ENCODE results near the gene TXN2.

DNA sequence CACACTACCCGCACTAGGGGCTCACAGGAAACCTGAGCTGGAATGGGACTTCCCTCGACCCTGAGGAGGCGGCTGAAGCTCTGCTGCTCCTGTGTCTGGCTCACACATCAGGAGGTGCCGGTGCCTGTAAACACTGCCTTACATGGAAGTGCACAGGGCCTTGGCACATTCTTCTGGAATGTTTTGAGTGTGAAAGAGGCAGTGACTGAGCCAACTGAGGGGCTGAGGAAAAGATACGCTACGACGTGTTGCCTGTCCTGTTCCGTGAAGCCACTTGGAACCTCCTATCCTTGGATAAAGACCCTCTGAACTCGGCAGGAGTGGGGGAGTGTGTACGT is 10.5 kb downstream of the TXN2 start:
- TF ChIP-seq, protein P1, sequence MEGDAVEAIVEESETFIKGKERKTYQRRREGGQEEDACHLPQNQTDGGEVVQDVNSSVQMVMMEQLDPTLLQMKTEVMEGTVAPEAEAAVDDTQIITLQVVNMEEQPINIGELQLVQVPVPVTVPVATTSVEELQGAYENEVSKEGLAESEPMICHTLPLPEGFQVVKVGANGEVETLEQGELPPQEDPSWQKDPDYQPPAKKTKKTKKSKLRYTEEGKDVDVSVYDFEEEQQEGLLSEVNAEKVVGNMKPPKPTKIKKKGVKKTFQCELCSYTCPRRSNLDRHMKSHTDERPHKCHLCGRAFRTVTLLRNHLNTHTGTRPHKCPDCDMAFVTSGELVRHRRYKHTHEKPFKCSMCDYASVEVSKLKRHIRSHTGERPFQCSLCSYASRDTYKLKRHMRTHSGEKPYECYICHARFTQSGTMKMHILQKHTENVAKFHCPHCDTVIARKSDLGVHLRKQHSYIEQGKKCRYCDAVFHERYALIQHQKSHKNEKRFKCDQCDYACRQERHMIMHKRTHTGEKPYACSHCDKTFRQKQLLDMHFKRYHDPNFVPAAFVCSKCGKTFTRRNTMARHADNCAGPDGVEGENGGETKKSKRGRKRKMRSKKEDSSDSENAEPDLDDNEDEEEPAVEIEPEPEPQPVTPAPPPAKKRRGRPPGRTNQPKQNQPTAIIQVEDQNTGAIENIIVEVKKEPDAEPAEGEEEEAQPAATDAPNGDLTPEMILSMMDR (IDR thresholded peaks at IDR 0.05) = no peak
- TF ChIP-seq POLR2A (IDR thresholded peaks at IDR 0.05; ENCODE audit: low read depth) = no peak

Measured in esophagus muscularis mucosa (tissue), 3 donors.